ENCODE results near the gene TPP1.

The TPP1 gene

DNA sequence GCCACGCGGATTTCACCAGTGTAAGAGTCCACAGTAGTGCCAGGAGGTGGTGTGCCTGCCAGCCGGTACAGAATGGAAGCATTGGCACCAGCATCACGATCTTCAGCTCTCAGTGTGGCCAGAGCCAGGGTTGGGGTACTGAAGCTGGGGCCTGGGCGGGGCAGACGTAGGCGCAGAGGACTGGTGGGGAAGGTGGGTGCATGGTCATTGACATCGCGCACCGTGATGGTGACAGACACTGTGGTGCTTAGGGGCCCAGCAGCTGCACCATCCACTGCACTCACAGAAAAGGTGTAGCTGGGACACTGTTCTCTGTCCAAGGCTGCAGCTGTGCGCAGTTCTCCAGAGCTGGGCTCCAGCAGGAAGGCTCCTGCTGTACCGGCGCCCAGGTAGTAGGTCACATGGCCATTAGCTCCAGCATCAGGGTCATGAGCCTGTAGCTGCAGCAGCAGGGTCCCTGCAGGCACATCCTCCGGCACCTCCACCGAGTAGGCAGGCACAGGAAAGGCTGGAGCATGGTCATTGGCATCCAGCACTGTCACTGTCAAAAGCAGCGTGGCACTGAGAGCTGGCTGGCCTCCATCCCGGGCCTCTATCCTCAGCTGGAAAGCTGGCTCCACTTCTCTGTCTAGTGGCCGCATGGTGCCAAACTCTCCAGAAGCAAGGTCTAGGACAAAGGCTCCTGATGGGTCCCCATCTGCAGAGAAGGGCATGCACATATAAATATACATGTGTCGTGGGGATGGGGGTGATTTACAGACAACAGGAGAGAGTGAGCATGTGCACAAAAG lies 7.9 kb upstream of the TPP1 start:
- DNase-seq: no peak

DNA sequence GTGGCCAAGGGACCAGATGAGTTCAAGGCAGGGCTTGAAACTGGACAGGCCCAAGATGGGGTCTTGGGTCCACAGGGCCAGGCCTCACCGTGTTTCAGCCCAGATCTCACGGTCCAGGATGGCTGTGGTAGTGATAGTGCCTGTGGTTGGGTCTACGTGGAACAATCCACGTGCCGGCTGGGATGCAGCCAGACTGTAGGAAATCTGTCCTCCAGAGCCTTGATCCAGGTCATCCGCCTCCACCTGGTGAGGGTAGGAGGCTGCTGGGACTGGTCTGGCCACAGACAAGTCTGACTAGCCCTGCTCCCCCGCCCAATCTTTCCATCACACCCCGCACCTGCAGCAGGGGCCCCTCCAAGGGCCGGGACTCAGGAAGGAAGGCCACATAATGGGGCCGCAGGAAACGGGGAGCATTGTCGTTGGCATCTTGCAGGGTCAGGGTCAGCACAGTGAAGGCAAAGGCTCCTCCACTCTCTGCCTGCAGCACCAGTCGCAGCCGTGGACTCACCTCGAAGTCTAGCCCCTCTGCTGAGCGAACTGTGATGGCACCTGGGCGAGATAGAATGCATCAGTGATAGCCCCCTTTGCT lies 6.7 kb upstream of the TPP1 start:
- no peak for DNase-seq

DNA sequence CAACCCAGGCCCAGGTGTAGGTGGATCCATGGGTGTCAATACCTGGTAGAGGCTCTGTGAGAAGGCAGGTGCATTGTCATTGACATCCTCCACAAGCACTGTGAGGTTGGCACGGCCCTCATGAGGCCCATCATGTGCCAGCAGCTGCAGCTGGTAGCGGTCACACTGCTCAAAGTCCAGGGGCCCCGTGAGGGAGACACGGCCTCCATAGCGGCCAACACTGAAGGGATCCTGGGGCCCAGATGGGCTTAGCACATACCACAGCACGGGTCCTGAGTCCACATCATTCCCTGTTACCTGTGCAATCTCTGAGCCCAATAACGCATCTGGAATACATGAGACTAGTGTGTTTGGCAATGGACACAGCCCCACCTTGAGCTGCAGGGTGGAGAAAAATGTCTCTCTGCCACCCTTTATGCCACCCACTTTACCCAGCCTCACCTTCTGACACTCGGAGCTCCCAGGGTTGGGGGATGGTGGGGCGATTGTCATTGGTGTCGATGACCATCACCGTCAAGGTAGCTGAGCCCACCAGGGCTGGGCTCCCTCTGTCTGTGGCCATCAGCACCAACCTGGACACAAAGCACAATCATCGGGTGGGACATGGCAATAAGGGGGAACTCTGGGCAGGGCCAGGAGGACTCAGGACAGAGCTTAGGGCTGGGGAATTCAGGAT lies 6.1 kb upstream of the TPP1 start:
- no peak for DNase-seq

DNA sequence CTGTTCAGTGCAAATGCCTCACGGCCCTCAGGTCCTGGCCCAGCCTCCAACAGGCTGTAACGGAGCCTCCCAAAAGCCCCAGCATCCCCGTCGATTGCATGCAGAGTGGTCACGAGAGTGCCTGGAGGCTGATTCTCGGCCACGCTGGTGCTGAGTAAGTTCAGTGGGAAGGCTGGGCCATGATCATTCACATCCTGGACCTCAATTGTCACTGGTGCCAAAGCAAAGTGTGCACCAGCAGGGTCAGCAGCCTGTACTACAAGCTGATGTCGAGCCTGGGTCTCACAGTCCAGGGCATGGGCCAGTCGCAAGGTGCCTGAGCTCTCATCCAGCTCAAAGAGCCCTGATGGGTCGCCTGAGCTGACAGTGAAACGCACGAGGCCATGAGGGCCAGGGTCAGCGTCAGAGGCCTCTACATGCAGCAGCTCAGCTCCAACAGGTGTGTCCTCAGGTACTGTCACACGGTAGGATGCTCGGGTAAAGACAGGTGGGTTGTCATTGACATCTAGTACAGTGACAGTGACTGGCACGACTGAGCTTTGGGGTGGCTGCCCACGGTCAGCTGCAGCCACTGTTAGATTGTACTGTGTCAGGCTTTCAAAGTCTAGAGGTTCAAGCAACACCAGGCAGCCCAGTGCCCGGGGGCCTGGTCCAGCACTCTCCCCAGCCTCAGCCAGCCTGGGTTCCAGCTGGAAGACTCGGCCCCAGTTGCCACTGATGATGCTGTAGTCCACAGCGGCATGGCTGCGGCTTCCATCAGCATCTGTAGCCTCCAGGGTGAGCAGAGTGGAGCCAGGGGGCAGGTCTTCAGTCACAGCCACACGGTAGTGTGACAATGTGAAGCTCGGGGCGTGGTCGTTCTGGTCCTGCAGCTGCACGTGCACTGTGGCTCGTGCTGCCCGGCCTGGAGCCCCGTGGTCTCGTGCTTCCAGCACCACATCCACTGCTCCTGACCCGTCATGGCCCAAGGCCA lies 4.5 kb upstream of the TPP1 start:
- DNase-seq: no peak

DNA sequence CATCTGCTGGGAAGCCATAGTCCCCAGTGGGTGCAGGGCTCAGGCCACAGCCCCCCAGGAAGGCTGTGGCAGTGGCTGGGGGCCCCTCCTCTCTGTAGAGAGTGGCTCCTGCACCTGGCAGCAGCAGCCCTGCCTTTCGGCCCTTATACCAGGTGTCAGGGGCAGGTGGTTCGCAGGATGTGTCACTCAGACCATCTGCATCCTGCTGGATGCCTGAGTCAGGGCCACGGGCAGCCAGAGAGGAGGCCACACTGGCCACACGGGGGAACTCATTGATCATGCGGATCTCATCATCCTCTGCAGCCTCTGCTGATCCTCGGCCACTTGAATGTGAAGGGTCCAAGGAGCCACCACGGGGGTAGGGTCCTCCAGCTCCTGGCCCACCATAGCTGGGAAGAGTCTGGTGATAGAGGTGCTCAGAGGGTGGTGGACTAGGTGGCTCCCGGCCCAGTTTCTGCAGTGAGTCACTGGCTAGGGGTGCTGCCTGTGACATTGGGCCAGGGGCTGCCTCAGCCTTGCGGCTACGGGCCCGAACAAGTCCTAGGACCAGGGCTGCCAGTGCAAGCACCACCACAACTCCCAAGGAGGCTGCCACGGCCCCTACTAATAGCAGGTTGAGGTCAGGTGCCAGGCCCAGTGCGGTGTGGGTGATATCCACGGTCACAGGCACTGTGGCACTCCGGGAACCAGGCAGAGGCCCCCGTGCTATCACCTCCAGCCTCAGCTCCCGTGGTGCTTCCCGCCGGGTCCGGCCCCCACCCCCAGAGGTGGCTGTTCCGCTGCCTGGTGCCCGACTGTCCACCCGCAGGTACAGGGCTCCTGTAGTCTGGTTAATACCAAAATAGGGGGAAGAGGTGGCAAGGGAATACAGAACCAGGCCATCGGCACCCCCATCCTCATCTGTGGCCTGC lies 3.3 kb upstream of the TPP1 start:
- no peak for DNase-seq

- DNase-seq: no peak
Observed at GRCh38 chr11:6621711-6622211, 2.5 kb upstream of the TPP1 start.

DNA sequence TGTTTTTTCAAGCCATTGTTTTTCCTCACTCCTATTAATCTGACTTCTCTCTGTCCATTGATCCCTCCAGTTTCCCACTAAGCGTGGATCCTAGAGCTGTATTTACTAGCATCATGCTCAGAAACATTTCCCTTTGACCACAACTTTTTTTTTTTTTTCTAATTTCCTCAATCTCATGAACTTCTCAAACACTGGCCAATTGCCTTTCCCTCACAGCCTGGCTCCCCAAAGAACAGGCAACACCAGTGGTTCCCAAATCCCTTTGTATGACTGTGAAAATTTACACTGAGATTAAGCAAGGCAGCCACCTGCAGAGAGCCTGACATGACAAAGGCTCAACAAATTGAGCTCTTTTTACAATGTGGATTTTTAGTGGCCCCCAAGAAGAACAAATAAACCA lies 1.4 kb upstream of the TPP1 start:
- no peak for DNase-seq

DNA sequence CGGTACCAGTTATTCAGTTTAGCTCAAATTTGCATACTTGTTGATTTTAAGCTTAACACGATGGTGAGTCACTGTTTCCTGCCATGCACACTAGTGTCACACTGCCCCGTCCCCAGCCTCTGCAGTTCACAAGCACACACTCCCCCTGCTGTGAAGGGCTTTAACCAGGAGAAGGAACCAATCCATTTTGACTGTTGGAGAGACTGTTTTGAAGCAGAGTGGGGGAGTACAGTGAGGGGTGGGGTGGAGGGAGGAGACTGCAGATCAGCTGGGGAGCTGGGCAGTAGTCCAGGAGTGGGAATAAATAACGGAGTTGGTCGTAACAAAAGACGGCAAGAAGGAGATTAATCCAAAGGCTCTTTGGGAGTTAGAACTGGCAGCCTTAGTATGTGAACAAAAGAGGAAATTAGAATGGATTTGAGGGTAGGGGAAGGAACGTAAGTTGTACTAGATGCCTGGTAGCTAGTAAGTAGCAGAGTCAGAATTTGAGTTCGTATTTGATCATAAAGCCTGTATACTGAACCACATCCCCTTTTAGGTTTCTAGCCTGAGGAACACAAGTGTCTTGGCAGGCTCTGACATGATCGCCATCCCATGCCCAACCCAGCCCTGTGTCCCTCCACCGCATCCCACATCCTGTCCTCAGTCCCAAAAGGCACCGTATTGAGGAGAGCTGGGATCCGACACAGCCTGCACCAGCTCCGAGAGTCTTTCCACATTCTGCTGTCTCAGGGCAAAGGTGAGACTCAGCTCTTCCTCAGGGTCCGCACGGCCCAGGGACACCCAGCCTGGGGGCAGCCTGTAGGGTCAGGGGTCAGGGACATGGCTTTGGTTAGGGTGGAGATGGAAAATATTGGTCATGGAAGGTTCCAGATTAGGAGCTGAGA lies 862 bp downstream of the TPP1 start:
- peak; percentile 21 to 50 (median 42) for DNase-seq

DNA sequence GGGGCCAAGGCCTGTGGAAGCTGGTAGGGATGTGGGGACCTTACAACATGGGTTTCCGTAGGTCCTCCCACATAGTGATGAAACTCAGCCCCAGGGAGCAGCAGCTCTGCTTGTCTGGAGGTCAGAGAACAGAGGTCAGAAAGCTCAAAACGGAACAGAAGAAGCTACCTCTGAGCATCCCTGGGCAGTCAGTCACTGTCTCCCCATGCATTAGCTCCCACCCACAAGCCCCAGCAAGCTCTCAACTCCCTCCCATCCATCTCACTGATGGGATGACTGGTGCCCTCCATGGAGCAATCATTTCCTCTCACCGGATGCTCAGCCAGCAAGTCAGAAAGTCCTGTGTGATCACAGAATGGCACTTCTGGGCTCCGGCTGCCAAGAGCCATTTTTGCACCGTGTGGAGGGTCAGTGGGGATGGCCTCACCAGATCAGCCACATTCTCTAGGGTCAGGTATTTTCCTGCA lies 1.9 kb downstream of the TPP1 start:
- DNase-seq: no peak

- DNase-seq: no peak
Observed at GRCh38 chr11:6616596-6617250, 2.5 kb downstream of the TPP1 start.

GRCh38 chr11:6615882-6616585 lies 3.2 kb downstream of the TPP1 start:
- no peak for DNase-seq

GRCh38 chr11:6615046-6615445 lies 4.2 kb downstream of the TPP1 start:
- no peak for DNase-seq

DNA sequence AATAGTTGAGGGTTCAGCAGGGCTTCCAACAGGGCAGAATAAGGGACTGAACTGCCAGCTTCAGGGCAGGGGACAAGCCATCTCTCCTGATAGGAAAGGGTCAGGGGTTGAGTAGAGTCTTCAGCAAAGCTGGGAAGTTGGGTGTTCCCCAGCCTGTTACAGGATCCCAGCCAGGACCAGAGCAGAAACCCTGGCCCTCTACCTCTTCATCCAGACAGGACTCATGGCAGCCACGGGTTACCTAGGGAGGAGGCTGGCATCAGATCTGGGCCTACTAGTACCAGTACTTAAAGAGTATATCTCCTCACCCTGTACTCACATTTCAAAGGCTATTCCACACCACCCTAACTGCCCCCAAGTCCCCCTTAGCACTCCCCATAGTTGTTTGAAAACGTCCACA lies 4.8 kb downstream of the TPP1 start:
- DNase-seq: no peak

DNA sequence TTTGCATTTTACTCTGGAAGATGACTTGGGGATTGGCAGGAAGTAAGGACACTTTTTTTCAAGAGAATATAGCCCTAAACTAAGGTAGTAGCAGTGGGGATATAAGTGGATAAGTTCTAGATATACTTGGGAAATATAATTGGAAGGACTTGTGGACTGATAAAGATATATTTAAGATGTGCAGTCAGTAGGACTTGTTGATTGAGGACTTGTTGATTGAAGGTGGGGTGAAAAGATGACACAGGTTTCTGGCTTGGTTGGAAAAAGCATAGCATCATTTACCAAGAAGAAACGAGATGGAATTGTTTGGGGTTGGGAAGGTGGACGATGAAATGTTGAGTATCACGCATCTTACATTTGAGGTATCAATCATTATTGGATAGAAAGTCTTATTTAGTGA lies 5.7 kb downstream of the TPP1 start:
- no peak for DNase-seq

- DNase-seq: peak; percentile 71 to 90 (median 88)
Observed at GRCh38 chr11:6612213-6613041, 6.8 kb downstream of the TPP1 start, which contains the start of gene TAF10. TSS of gene TAF10 (minus strand) at chr11:6612216. CDS start at chr11:6612189, 27 bp downstream.

- no peak for DNase-seq
Observed at GRCh38 chr11:6611963-6612212, 7.3 kb downstream of the TPP1 start.

- no peak for DNase-seq
Observed at GRCh38 chr11:6611092-6611962, 7.9 kb downstream of the TPP1 start.
